Breast epithelium (tissue), 4 donors: ENCODE results near the gene PRODH2. TPM values are rescaled to one million over a fixed set of nuclear protein-coding genes. Genes with fewer than 3 reads are reported as not detected.

Experiments used
- DNase-seq, 2 donors: peaks; one replicate each; pipeline ENCODE4 v3.0.0-alpha.2; 2019; ENCODE audit warnings: low spot score in 2 of 2
- H3K27ac ChIP-seq, 2 donors: fragments of 200-600 bp; sonication (generic) in 1 of 2; one replicate each; pipeline ENCODE4 v1.5.1; 2016 to 2019; ENCODE audit warnings: mild to moderate bottlenecking in 1 of 2
- H3K27me3 ChIP-seq, 2 donors: fragments of 200-600 bp; sonication (generic) in 1 of 2; one replicate each; pipeline versions ENCODE4 v1.5.1 to v1.6.0; 2017 to 2019; ENCODE audit warnings: control low read depth in 1 of 2, mild to moderate bottlenecking in 1 of 2
- H3K36me3 ChIP-seq: fragments of 200-600 bp; one replicate; pipeline ENCODE4 v1.5.1; 2019
- H3K4me1 ChIP-seq, 2 donors: fragments of 200-600 bp; sonication (generic); one replicate each; pipeline ENCODE4 v1.5.1; 2016 to 2019; ENCODE audit warnings: control low read depth in 1 of 2
- H3K4me3 ChIP-seq, 3 donors: fragments of 200-600 bp; sonication (generic); 1 replicate in 2 of 3; 2 replicates in 1 of 3; pipeline ENCODE4 v1.5.1; 2016 to 2019; ENCODE audit warnings: mild to moderate bottlenecking in 3 of 3, moderate library complexity in 2 of 3
- H3K9me3 ChIP-seq, 2 donors: fragments of 200-600 bp; sonication (generic) in 1 of 2; one replicate each; pipeline ENCODE4 v1.5.1; 2016 to 2019; ENCODE audit warnings: control low read depth in 1 of 2
- CTCF ChIP-seq, 3 donors: fragments of 450-650 bp; IDR thresholded peaks; one replicate each; pipeline ENCODE4 v1.5.1; 2016 to 2017; ENCODE audit warnings: antibody characterized with exemption in 3 of 3, mild to moderate bottlenecking in 3 of 3, moderate library complexity in 3 of 3
- POLR2A ChIP-seq: fragments of 450-650 bp; IDR thresholded peaks from one replicate; pipeline ENCODE4 v1.6.1; 2016; ENCODE audit warnings: antibody characterized with exemption, mild to moderate bottlenecking, moderate library complexity
- POLR2AphosphoS5 ChIP-seq, 3 donors: sonication (generic); formaldehyde crosslinking; IDR thresholded peaks; one replicate each; pipeline ENCODE4 v1.6.1; 2017; ENCODE audit warnings: antibody characterized with exemption in 3 of 3
- intact Hi-C: fragments of 100-400 bp; cut with DNase I; formaldehyde crosslinking; loops from one replicate; pipeline ENCODE4 v1.15.1; 2023; ENCODE audit warnings: low total_unique reads
- total RNA-seq, 3 donors: library from RNA; depleted of rRNA; stranded (reverse); fragments of >200 nt; gene quantifications; one replicate each; pipeline ENCODE4 v1.1.0, GENCODE V29; 2016

Gene PRODH2
- total RNA-seq, 3 donors from 2014 or later = not detected

- intact Hi-C loops = no loop called here
- no peak overlapping the region for H3K27ac ChIP-seq
- H3K27me3 ChIP-seq = peaks cover 0 to 20% of the 10 kb centered on the region in 2 donors
- DNase-seq = no peak
- H3K4me1 ChIP-seq = no peaks in the 10 kb centered on the region
- no peaks in the 10 kb centered on the region for H3K36me3 ChIP-seq
- H3K9me3 ChIP-seq = no peaks in the 10 kb centered on the region
- H3K4me3 ChIP-seq = no peak overlapping the region
- TF ChIP-seq CTCF (IDR thresholded peaks at IDR 0.05) (no peak), POLR2A (no peak), POLR2AphosphoS5 (IDR thresholded peaks at IDR 0.05) (no peak)
These were observed 19.1 kb downstream of the PRODH2 start for GRCh38 chr19:35793381-35794165.

GRCh38 chr19:35792888-35793287 lies 19.8 kb downstream of the PRODH2 start:
- intact Hi-C loops = no loop called here
- no peaks in the 10 kb centered on the region for H3K4me1 ChIP-seq
- no peaks in the 10 kb centered on the region for H3K36me3 ChIP-seq
- H3K27ac ChIP-seq = no peak overlapping the region
- no peak overlapping the region for H3K4me3 ChIP-seq
- TF ChIP-seq CTCF (IDR thresholded peaks at IDR 0.05) = no peak
- TF ChIP-seq POLR2A = no peak
- no peak for TF ChIP-seq POLR2AphosphoS5 (IDR thresholded peaks at IDR 0.05)
- H3K9me3 ChIP-seq = no peaks in the 10 kb centered on the region
- no peak for DNase-seq
- H3K27me3 ChIP-seq = peaks cover 0 to 15% of the 10 kb centered on the region in 2 donors

DNA sequence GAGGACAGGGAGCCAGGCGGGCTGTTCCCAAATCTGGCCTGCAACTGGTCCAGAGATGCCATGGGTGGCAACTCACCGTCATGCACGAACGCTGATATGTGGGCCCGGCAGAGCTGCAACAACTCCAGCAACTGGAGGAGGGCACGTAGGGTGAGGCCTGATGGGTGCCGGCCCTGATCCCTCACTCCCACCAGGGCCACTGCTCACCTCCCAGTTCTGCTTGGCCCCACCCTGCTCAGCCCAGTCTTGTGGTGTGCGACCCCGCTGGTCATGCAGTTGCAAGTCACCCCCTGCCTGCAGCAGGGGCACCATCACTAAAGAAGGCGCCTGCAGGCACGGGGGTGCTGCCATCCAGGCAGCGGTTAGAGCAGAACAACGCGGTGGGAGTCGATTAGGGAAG lies 20.3 kb downstream of the PRODH2 start:
- intact Hi-C loops = no loop called here

DNA sequence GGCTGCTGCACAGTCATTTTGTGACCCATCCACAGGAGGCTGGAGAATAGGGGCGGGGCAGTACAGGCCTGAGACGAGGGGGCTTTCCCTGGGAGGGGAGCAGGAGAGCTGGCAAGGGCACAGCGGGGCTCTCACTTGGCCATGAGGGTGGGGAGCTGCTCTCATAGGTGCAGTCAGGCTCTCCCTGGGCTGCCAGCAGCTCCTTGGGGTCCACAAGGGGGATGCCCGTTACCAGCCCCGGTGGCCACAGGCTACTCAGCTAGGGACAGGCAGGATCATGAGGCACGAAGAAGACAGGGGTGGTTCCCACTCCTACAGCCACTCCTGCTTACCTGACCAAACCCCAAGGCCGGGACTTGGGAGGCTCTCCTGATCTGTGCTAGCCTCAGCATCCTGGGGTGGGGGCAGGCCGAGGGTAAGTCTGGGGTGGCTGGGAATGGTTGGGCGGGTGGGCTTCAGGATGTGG lies 20.8 kb downstream of the PRODH2 start:
- H3K27me3 ChIP-seq = peaks cover 0 to 5% of the 10 kb centered on the region in 2 donors
- no peak for DNase-seq
- intact Hi-C loops = no loop called here

More for the DNA sequence above, 20.3 kb downstream of the PRODH2 start:
- no peaks in the 10 kb centered on the region for H3K9me3 ChIP-seq
- DNase-seq = no peak
- H3K4me3 ChIP-seq = no peak overlapping the region
- H3K27me3 ChIP-seq = peaks cover 0 to 9% of the 10 kb centered on the region in 2 donors
- TF ChIP-seq POLR2A (no peak), CTCF (IDR thresholded peaks at IDR 0.05) (no peak), POLR2AphosphoS5 (IDR thresholded peaks at IDR 0.05) (no peak)
- no peaks in the 10 kb centered on the region for H3K36me3 ChIP-seq
- no peak overlapping the region for H3K27ac ChIP-seq
- H3K4me1 ChIP-seq = no peaks in the 10 kb centered on the region

More for the DNA sequence above, 20.8 kb downstream of the PRODH2 start:
- no peak overlapping the region for H3K27ac ChIP-seq
- no peaks in the 10 kb centered on the region for H3K4me1 ChIP-seq
- H3K36me3 ChIP-seq = no peaks in the 10 kb centered on the region
- no peaks in the 10 kb centered on the region for H3K9me3 ChIP-seq
- TF ChIP-seq CTCF (IDR thresholded peaks at IDR 0.05) (no peak), POLR2A (no peak), POLR2AphosphoS5 (IDR thresholded peaks at IDR 0.05) (no peak)
- H3K4me3 ChIP-seq = no peak overlapping the region
